Breast epithelium (tissue), 3 donors: ENCODE measurements around the gene FAIM2.

Experiments used
- CTCF ChIP-seq, 3 donors: fragments of 450-650 bp; IDR thresholded peaks; one replicate each; pipeline ENCODE4 v1.5.1; 2016 to 2017; ENCODE audit warnings: antibody characterized with exemption in 3 of 3, mild to moderate bottlenecking in 3 of 3, moderate library complexity in 3 of 3
- POLR2AphosphoS5 ChIP-seq, 3 donors: sonication (generic); formaldehyde crosslinking; IDR thresholded peaks; one replicate each; pipeline ENCODE4 v1.6.1; 2017; ENCODE audit warnings: antibody characterized with exemption in 3 of 3

DNA sequence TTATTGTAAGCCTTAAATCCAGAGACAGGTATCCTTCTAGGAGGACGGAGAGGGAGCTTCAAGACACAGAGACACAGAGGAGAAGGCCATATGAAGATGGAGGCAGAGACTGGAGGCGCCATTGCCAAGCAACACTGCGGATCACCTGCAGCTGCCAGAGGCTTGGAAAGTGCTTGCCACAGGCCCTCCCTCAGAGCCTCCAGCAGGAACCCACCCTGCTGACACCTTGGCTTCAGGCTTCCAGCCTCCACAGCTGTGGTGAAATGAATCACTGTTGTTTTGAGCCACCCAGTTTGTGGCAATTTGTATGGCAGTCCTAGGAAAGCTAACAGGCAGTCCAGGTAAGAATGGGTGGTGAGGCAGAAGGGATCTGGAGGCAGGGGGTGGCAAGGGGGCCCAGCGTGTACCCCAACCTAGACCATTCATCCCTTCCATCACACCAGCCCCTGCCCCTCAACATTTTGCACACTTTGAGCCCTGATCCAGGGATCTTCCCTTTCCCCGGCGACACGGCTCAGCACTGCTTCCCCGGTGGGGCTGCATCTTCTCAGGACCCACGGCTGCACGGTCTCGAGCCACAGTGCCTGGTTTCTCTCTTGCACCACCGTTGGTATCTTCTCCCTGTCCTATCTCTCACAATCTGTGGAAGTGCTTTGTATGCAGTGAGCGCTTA is 38.5 kb downstream of the FAIM2 start:
- no peak for TF ChIP-seq CTCF (IDR thresholded peaks at IDR 0.05)
- no peak for TF ChIP-seq POLR2AphosphoS5 (IDR thresholded peaks at IDR 0.05)
